ENCODE data around the gene CSK.

DNA sequence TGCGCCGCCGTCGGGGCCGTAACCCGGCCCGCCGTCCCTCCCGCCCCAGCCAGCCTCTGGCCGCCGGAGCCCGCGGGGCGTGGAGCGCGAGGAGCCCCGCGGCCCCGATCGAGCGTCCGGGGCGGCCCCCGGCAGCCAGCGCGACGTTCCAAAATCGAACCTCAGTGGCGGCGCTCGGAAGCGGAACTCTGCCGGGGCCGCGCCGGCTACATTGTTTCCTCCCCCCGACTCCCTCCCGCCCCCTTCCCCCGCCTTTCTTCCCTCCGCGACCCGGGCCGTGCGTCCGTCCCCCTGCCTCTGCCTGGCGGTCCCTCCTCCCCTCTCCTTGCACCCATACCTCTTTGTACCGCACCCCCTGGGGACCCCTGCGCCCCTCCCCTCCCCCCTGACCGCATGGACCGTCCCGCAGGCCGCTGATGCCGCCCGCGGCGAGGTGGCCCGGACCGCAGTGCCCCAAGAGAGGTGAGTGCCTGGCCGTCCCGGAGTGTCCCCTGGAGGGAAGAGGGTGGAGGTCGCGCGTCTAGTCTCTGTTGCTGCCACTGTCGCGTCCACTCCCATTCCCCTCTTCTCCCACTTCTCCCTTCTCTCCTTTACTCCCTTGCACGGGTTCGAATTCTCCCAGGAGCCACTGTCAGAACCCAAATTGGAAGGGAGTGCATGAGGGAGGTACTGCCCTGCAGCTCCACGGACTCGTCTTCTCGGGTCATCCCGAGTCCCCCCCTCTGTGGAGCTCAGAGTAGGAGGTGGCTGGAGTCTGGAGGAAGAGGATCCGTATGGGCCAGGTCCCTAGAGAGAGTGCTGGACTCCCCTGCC, 585 bp downstream of the CSK start:
- TF ChIP-seq, protein P1, sequence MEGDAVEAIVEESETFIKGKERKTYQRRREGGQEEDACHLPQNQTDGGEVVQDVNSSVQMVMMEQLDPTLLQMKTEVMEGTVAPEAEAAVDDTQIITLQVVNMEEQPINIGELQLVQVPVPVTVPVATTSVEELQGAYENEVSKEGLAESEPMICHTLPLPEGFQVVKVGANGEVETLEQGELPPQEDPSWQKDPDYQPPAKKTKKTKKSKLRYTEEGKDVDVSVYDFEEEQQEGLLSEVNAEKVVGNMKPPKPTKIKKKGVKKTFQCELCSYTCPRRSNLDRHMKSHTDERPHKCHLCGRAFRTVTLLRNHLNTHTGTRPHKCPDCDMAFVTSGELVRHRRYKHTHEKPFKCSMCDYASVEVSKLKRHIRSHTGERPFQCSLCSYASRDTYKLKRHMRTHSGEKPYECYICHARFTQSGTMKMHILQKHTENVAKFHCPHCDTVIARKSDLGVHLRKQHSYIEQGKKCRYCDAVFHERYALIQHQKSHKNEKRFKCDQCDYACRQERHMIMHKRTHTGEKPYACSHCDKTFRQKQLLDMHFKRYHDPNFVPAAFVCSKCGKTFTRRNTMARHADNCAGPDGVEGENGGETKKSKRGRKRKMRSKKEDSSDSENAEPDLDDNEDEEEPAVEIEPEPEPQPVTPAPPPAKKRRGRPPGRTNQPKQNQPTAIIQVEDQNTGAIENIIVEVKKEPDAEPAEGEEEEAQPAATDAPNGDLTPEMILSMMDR (IDR thresholded peaks at IDR 0.05; ENCODE audit: poor library complexity): no peak
- no peak for TF ChIP-seq EZH2phosphoT487 (IDR thresholded peaks at IDR 0.05; ENCODE audit: low read depth, severe bottlenecking, unreplicated experiment)
- TF ChIP-seq EZH2 (IDR thresholded peaks at IDR 0.05; ENCODE audit: borderline replicate concordance): no peak

Data from hepatocyte (in vitro differentiated cells).